Lower lobe of right lung (tissue), 2 donors: ENCODE results near the gene SH3RF1. TPM values are rescaled to one million over a fixed set of nuclear protein-coding genes. Genes with fewer than 3 reads are reported as not detected.

Experiments used
- ATAC-seq, 2 donors: fragments of 200-7000 bp; cut with Tn5 transposase; one replicate each; pipeline ENCODE4 v1.9.1; 2020 to 2022; ENCODE audit warnings: mild to moderate bottlenecking in 2 of 2, moderate library complexity in 2 of 2
- DNase-seq: peaks from one replicate; pipeline ENCODE4 v3.0.0-alpha.2; 2020
- H3K27ac ChIP-seq: fragments of 200-600 bp; one replicate; pipeline ENCODE4 v1.8.0; 2022
- H3K27me3 ChIP-seq: fragments of 200-600 bp; one replicate; pipeline ENCODE4 v1.8.0; 2022; ENCODE audit warnings: low read depth
- H3K36me3 ChIP-seq: fragments of 200-600 bp; one replicate; pipeline ENCODE4 v1.8.0; 2022; ENCODE audit warnings: mild to moderate bottlenecking
- H3K4me1 ChIP-seq: fragments of 200-600 bp; one replicate; pipeline ENCODE4 v1.8.0; 2022
- H3K4me3 ChIP-seq: fragments of 200-600 bp; one replicate; pipeline ENCODE4 v1.8.0; 2022; ENCODE audit warnings: mild to moderate bottlenecking
- H3K9me3 ChIP-seq: fragments of 200-600 bp; one replicate; pipeline ENCODE4 v1.8.0; 2022
- CTCF ChIP-seq: fragments of 200-600 bp; IDR thresholded peaks from one replicate; pipeline ENCODE4 v1.8.0; 2022; ENCODE audit warnings: antibody characterized with exemption, mild to moderate bottlenecking
- intact Hi-C: fragments of 100-400 bp; cut with DNase I; formaldehyde crosslinking; loops from one replicate; pipeline ENCODE4 v1.11.0; 2022
- total RNA-seq: library from RNA; stranded (reverse); fragmentation: NEBNext Ultra II Directional; extraction: Animal tissue kit (Norgen Biotek cat#: 25700); gene quantifications from one replicate; pipeline ENCODE4 v1.2.1, GENCODE V29; 2021
- donor health status: DM: no; HTN: yes; CAD: no; lungs with severe emphysema.

The SH3RF1 gene
- total RNA-seq, 1 donor from 2014 or later: 34.2 TPM

DNA sequence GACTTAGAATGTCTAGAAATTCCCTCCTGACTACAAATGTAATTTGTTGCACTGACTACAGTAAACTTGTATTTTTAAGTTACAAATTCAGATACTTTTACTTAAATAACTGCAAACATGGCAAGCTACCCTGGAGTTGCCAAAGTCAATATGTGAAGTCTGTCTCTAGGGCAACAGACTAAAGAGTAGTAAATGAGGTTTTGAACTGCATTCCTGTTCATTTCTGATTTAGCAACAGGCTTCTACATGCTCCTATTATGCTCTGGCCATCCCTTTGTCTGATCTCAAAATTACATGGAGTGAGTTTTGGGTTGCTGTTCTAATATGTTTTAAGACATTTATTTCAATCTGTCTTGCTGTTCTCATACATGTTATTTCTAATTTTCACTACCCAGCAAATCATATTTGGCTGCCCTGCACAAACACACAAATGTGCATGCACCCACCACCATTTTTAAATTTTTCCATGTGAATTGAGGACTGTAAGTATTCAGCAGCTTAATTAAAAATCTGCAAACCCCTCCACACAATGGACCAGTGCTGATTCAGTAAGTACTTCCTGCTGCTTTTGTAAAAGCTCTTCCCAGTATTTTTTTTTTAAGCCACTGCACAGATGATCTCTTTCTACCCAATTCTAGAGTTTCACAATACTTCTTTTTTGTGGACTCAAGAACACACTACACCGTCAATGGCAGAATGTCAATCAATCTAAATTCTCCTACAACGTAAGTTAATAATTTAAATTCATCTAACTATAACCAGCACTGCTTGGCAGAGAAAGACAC, 26.7 kb downstream of the SH3RF1 start:
- Histone ChIP-seq H3K27ac (peak overlapping the region; percentile 53), H3K9me3 (no peaks in the 10 kb centered on the region), H3K27me3 (no peaks in the 10 kb centered on the region), H3K4me3 (no peak overlapping the region), H3K36me3 (no peaks in the 10 kb centered on the region), H3K4me1 (peaks cover 38% of the 10 kb centered on the region)
- intact Hi-C loops: no loop called here
- ATAC-seq (peak; percentile 77 to 87), DNase-seq (no peak)
- TF ChIP-seq CTCF: no peak

DNA sequence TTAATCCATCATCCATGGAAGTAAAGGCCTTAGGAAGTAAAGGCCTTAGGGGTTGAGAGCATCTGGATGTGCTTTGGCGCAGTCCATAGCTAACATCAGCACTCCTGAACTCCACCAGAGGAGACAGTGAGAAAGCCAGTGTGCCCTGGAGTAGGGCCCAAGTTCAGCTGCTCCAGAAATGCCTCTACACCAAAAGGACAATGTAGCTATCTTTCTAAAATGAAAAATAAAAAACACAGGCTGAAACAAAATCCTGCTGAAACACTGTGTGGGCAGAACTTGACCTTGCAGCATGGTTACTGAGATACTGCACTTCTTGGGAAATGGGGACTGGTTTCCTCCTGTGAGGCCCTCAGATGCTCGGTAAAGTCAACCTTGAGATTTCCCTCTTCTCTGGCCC, 29.3 kb downstream of the SH3RF1 start:
- no peaks in the 10 kb centered on the region for H3K36me3 ChIP-seq
- H3K9me3 ChIP-seq: no peaks in the 10 kb centered on the region
- H3K4me3 ChIP-seq: no peak overlapping the region
- no peak for ATAC-seq
- intact Hi-C loops: no loop called here
- no peaks in the 10 kb centered on the region for H3K27me3 ChIP-seq
- H3K27ac ChIP-seq: no peak overlapping the region
- DNase-seq: no peak
- no peak for TF ChIP-seq CTCF
- H3K4me1 ChIP-seq: peaks cover 54% of the 10 kb centered on the region

DNA sequence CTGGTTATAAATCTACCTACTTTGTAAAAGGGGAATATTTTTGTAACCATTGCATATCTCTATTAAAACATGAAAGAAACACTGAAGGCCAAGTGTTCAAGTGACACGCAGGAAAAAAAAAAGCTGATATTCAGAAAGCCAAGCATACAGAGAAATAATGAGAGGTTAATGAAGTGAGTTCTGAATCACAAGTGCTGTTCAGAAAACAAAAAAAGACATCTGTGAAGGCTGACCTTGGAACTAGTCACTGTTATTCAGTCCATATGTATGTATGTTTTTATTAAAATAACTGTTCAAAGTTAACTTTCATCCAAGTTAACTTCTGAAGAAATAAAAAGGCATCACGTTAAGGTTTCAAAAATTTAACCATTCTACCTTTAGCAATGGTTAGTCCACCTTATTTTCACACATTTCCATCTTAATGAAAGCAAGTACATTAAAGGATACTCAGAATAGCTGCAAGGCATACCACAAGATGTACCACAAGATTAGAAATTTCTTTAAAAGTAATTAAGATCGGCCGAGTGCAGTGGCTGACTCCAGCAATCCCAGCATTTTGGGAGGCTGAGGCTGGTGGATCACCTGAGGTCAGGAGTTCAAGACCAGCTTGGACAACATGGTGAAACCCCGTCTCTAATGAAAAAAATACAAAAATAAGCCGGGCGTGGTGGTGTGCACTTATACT, 31.4 kb downstream of the SH3RF1 start:
- no peak overlapping the region for H3K4me3 ChIP-seq
- DNase-seq (no peak), ATAC-seq (no peak)
- no peak overlapping the region for H3K27ac ChIP-seq
- no peaks in the 10 kb centered on the region for H3K9me3 ChIP-seq
- H3K36me3 ChIP-seq: no peaks in the 10 kb centered on the region
- H3K27me3 ChIP-seq: no peaks in the 10 kb centered on the region
- peaks cover 55% of the 10 kb centered on the region for H3K4me1 ChIP-seq
- TF ChIP-seq CTCF: no peak
- intact Hi-C loops: no loop called here

GRCh38 chr4:169238445-169238844, 32.3 kb downstream of the SH3RF1 start:
- ATAC-seq: peak; percentile 65 to 88
- Histone ChIP-seq H3K27ac (no peak overlapping the region), H3K36me3 (no peaks in the 10 kb centered on the region), H3K4me3 (no peak overlapping the region), H3K27me3 (no peaks in the 10 kb centered on the region), H3K9me3 (no peaks in the 10 kb centered on the region), H3K4me1 (peaks cover 45% of the 10 kb centered on the region)
- no peak for TF ChIP-seq CTCF
- DNase-seq: no peak
- intact Hi-C loops: no loop called here

GRCh38 chr4:169236873-169237626, 33.7 kb downstream of the SH3RF1 start:
- intact Hi-C loops: no loop called here

More at GRCh38 chr4:169236873-169237626, 33.7 kb downstream of the SH3RF1 start:
- peaks cover 40% of the 10 kb centered on the region for H3K4me1 ChIP-seq
- H3K27me3 ChIP-seq: no peaks in the 10 kb centered on the region
- H3K27ac ChIP-seq: no peak overlapping the region
- H3K36me3 ChIP-seq: no peaks in the 10 kb centered on the region
- no peak overlapping the region for H3K4me3 ChIP-seq
- TF ChIP-seq CTCF: no peak
- ATAC-seq: peak in 1 of 2 donors; percentile 52
- H3K9me3 ChIP-seq: no peaks in the 10 kb centered on the region
- no peak for DNase-seq
